LNCAP (cell line): Measurements from ENCODE around the gene RAB12.

Source experiments
- TF ChIP-seq, protein P1 (sequence below): fragments of 450-650 bp; IDR thresholded peaks from 2 replicates; pipeline ENCODE4 v1.5.1; 2017; ENCODE audit warnings: mild to moderate bottlenecking

Gene RAB12

DNA sequence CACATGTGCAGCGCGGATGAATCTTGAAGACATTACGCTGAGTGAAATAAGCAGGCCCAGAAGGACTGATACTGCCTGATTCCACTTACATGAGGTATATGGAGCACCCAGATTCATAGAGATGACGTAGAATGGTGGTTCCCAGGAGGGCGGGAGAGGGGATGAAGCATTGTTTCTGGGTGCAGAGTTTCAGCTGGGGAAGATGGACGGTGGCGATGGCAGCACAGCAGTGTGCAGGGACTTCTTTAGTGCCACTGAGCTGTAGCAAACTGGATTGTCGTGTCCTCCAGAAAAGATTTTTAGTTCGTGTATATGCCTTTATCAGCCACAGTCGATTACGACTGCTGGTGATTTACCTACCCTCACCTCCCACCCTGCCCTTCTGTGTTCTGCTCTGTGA is 30.5 kb downstream of the RAB12 start:
- TF ChIP-seq, protein P1, sequence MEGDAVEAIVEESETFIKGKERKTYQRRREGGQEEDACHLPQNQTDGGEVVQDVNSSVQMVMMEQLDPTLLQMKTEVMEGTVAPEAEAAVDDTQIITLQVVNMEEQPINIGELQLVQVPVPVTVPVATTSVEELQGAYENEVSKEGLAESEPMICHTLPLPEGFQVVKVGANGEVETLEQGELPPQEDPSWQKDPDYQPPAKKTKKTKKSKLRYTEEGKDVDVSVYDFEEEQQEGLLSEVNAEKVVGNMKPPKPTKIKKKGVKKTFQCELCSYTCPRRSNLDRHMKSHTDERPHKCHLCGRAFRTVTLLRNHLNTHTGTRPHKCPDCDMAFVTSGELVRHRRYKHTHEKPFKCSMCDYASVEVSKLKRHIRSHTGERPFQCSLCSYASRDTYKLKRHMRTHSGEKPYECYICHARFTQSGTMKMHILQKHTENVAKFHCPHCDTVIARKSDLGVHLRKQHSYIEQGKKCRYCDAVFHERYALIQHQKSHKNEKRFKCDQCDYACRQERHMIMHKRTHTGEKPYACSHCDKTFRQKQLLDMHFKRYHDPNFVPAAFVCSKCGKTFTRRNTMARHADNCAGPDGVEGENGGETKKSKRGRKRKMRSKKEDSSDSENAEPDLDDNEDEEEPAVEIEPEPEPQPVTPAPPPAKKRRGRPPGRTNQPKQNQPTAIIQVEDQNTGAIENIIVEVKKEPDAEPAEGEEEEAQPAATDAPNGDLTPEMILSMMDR, result no peak

DNA sequence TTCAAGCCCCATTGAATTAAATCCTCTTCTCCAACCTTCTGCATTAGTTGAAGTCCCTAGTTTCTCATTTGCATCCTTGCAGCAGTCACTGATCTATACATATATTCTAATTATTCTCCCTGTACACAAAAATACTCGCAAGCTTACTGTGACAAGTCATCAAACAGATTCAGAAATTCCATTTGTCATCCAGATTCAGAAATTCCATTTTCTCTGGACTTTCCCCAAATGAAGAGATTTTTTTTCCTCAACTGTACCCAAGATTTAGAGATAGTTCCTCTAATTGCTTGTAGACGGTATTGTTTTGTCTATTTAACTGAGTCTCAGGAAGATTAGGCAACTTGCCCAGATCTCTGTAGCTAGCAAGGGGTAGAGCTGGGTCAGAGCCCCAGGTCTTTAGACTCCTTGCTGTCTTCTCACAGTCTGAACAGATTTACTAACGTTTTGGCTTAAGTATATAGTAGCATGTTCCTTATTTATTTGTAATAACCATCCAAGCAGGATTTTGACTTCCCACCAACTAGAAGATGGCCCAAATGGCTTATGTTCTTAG is 34.2 kb downstream of the RAB12 start:
- TF ChIP-seq, protein P1, result no peak

DNA sequence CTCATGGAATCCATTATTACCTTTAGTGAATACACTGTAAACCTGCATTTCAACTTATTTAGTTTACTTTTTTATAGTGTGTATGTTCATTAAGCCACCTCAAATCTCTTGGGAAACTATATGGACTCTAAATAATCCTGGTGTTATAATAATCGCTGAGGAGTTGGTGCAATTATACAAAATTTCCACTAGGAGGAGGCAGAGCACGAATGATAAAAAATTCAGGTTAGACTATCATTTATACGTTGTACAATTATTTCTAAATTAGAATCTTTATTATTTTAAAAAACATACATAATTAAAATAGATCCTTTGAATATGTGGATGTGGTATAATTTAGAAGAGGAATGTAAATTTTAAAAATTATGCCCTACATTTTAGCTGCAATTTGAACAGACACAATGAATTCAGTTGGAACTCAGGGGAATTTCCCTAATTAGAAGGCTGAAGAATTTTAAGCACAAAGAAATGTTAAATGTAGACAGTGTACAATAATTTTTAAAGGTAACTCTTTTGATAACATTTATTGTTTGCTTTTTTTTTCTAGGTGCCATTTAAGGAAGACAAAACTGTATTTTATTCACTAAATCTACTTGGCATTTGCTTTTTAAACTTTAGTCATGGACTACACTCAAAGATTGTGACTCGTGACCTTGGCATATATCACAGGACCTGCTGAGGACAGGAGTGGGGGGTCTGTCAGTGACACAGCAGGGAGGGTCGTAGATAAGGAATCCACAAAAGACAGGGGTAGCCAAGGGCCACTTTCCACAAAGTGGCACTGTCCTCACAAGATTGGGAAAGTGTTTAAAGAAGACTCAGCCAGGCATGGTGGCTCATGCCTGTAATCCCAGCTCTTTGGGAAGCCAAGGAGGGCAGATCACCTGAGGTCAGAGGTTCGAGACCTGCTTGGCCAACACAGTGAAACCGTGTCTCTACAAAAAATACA is 45.5 kb downstream of the RAB12 start:
- TF ChIP-seq, protein P1, result peak; percentile 78

DNA sequence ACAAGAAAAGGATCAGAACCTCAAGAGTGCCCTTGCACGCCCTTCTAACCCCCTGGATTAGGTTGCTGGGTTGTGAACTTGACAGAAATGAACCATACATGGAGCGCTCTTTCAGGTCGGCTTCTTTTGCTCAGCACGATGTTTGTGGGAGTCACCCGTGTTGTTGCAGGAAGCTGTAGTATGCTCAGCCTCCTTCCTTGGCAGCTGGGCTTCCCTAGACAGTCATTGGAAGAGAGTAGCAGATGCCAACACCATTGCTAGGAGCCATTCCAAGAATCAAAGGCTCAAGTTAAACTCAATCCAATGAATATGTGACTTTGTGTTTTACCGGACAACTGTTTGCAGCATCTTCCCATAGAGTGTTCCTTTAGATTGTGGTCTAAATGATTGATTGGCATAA is 47.0 kb downstream of the RAB12 start:
- TF ChIP-seq, protein P1, result no peak

DNA sequence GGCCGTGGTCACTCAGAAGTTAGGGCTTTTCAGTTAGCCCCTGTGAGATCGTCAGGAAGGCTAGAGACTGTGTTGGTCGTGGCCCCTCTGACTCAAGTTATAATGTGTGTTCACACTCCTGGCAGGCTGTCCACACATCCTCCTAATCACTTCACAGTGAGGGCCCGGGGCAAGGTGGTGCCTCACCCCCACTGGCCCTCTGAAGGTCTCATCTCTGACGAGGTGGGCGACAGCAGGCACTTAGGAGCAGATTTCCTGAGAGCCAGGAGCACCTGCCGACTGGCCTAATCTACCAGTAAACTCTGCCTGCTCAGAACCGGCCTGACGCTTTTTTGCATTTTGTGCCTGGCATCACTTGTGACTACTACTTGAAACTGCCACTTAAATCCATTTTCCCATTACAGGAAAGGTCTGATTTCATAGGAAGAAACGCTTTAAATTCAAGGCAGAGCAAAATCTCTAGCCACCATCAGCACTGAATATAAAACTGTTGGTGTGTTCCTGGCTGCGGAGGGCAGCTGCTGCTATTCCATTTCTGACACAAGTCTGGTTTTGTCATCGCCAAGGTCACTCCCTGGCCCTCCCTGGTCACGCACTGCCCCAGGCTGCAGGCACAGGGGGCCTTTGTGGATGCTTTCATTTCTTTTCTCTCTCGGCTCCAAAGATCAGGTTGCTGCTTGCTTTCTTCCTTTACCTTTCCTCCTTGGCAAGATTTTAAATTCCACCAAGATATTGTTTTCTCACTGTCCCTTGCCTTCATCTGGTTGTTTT is 48.0 kb downstream of the RAB12 start:
- TF ChIP-seq, protein P1, result no peak

DNA sequence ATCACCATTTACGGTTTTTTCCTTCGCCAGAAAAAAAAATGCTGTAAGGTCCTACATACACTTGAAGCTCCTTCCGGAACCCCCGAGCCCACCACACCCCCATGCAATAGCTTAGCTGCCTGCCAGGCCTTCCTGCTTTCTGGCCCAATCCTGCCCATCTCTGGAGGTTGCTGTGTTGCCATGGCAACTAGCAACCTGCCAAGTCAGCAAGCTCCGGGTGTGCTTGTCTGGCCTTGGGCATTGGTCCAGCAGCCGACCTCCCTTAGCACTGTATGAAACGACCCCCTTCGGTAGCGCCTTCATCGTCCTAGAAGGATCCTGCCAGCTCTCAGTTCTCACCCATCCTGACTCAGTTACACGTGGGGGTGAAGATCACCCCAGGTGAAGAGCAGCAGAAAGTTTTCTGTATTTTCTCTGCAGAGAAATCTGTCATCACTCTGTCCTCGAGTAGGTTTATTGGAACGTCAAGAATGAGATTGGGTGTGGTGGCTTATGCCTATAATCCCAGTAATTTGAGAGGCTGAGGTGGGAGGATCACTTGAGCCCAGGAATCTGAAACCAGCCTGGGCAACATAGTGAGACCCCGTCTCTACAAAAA is 48.7 kb downstream of the RAB12 start:
- TF ChIP-seq, protein P1, result no peak

DNA sequence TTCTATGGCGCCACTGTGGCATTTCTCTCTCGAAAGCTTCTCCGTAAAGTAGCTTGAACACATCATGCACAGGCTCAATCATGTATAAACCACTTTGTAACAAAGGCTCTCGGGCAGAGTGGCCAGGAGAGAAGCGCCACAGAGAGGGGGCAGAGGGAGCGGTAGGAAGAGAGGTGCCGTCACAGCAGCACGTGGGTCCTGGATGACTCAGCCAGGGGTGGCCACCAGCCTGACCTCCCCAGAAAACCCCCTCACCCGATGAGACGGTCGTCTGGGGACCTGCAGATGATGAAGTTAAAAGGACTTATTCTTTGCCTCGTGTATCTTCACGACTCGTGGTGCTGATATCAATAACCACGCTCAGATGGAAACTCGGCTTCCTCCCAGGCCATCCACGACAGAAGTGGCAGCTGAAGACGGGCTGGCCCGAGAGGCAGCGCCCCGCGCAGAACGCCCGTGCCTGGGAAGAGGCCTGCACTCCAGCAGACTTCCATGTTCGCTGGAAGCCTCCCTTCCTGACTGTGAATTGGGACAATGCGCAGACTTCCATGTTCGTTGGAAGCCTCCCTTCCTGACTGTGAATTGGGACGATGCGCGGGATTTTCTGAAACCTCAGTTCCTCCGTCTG is 49.7 kb downstream of the RAB12 start:
- TF ChIP-seq, protein P1, result no peak
